ENCODE measurements around the gene ITPRID2.

Gene ITPRID2

DNA sequence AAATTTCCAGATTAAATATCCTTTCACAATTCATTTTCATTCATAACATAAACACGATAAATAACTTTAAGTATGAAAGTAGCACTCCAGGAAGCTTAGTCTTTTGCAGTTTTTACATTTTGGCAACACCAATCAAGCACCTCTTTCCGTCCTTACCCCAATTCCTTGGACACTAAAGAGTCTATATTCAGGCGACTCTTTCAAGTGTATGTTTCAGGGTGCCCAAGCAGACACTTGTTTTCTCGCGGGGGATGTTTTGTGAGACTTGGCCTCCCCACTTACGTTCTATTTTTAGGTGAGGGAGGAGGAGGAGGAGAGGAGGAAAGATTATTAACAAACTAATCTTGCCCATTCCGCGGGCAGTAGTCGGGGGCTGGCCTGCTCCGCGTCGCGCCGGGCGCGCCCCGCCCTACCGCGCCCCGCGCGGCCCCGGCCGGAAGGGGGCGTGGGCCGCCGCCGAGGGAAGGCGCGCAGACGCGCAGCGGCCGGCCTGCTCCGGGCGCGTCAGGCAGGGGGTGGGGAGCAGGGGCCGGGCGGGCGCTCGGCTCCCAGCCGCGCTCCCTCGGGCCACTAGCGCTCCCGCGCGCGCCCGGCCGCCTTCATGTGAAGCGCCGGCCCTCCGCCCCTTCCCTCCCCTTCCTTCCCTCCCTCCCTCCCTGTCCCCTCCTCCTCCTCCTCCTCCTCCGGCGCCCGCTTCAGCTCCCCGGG, at the start of gene ITPRID2:
TSS of gene ITPRID2 (plus strand) at position 473 of the 708 bp plus-strand sequence. CDS start 337 bp downstream, outside the sequence.
- DNase-seq: peak; percentile 85

DNA sequence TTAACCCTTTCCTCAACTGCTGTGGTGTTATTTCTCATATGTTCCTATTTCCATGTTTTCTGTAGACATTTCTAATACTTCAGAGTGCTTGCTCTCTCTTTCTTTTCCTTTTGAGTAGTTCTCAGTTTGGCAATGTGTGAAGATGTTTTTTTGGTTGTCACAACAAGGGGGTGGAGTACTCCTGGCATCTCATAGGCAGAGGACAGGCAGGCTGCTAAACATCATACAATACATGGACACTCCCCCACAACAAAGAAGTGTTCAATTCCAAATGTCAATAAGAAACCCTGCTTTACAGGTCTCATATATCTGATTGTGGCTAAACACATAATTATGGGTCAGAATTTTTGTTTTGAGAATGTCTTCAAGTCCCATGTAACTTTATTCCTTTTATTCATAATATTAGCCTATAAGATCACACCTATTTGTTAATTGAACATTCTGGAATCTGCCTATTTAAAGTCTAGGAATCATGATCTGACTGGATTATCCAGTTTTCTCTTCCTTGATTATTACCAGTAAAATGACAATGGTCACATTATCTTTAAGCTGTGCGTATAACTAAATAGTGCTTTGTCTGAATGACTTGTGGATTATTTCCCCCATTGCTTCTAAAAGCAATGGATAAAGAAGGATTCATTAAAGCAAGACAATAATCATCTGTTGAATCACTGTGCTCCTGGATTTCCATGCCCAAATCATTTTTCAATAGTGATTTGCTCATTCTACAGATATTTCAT, 46.8 kb upstream of the ITPRID2 start:
- no peak for DNase-seq

DNA sequence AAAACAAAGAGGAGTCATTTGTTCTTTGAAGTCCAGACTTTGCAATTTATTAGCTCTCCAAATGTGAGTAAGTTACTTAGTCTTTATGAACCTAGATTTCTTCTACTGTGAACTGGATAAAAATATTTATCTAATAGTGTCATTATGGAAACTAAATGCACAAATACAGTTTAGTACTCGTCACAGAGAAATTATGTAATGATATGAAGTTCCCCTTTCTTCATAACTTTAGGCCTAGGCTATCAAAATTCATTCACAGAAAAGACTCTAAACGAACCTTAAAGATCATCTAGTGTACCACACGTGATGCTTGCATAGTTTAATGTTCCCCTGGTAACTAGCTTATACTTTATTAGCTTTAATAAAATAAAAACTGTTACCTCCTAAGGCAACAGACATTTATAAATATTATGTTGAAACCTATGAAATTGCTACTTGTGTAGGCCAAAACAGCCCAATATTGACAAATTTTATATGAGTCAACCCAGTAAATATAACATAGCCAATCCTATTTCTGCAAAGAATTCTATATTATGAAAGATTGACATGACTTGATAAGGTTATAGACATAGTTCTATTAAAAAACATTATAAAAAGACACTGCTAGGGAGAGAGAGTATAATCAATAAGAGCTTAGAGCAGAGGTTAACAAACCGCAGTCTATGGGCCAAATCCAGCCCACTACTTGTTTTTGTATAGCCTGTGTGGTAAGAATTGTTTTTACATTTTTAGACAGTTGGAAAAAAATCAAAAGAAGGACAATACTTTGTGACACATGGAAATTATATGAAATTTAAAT, 44.9 kb upstream of the ITPRID2 start:
- no peak for DNase-seq

DNA sequence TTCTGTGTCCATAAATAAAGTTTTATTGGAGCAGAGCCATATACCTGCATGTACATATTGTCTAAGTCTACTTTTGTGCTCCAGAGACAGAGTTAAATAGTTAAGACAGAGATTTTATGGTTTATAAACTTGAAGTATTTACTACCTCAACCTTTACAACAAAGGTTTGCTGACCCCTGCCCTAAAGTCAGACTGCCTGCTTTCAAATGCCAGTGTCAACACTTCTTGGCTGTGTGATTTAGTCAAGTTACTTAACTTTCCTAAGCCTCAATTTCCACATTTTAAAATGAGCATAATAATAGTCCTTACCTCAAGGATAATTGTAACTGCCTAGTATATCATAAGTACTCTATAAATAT, 44.4 kb upstream of the ITPRID2 start:
- DNase-seq: no peak

DNA sequence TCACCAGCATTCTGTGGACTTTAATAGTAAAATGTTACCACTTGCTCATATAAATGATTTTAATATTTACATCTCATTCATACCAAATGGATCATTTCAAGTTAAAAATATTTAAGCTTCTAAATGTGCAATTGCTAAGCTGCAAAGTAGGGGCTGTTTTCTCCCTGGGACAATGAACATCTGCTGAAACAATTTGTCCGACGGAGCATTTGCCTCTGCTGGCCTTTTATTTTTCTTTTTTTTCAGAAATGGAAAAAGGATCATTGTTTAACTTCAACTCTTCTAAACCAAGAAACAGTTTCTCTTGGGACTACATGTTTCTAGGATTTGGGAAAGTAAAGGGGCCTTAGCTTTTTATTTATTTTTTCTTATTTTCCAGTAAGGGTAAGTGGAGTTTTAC, 43.8 kb upstream of the ITPRID2 start:
- DNase-seq: no peak

DNA sequence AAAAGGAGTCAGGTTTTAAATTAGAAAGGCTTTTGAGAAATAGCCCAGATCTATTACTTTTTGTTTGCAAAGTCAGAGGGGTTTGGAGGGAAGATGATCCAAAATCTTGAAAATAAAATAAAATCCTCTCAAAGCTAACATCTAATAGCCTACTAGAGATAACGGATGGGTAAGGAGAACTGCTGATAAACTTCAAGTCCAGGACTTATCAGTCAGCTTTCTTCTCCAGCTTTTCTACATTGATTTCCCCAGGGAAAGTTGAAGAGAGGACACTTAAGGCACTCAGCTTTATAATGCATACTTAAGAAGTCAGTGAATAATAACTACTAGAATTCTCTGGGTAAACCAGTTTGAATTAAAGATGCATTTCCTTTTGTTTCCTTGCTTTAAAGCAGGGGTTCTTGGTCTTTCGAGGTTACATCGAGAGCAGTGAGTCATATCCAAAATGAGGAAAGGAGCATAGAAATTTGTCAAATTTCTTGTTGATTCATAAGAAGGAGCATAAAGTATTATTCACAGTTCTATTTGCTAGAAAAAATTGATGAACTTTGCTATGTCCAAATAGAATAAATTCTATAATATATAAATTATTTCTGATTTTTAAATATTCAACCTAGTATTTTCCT, 43.2 kb upstream of the ITPRID2 start:
- peak; percentile 3 for DNase-seq

DNA sequence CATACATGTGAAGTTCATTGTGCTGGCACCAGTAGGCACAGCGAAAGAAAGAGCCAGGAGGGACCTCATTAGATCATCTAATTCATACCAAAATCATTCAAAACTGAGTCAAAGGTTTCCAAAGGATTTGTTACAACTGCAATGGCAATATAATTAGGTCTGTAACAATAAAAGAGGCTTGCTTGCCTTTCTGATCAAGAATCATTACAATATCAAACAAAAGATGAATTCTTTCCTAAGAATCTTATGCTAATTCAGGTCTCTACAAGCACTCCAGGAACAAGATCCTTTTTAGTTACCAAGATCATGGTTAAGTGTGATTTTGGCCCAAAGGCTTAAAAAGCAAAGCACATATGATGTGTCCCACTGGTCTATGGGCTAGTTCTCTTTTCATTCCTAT, 41.9 kb upstream of the ITPRID2 start:
- DNase-seq: no peak

DNA sequence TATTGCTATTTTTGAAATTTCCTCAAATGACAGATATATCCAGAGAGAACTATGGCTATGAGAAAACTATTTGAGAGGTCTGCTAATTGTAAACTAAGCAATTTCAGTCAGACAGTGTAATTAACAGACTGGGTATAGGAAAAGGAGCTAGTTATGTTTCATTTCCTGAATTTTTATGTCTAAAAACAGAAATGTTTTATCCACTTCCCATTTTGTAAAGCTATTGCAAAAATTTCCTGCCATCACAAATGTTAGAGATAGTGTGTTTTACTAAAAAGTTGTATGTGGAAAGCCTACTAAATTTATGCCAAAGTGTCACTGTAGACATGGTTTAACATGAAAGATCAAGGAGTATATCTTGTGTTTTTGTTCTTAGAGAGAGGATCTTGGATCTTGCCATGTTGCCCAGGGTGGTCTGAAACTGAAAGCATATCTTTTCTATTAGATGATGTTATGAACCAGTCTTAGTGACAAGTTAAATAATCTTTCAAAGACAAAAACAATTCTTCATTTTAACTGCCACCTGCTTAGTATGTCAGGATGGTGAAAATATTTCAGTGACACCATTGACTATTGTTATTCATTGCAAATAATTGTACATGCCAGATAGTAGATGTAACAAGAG, 40.5 kb upstream of the ITPRID2 start:
- DNase-seq: no peak

DNA sequence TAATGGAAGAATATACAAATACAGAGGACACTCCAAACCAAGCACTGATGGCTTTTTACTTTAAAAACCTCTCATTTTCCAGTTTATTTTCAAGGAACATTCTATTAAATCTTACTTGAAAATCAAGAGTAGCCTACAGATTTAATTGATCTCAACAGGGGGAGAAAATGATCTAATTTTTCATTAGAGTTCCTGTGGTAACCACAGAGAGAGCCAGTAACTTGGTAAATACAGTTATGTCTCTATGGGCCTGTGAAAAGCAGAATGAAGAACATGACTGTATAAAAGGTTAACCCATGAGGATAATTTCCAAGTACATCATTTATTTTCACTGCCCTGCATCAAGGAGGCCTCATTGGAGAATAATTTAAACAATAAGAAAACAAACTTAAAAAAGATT, 39.8 kb upstream of the ITPRID2 start:
- no peak for DNase-seq

DNA sequence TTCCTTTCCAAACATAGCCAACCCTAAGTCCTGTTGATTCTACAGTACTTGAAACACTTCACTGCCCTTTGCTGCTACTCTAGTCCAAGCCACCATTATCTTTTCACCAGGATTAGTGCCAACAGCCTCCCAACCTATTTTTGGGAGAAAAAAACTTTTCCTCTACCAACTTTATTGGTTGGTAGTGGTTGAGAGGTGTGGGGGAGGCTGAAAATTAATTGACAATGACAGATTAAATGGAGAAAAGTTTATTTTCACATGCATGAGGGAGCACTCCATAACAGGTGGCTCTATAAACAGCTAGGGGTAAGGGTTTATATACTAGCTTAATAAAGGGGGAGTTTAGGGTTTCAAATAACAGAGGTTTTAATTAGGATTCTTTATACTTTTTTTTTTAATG, 37.8 kb upstream of the ITPRID2 start:
- no peak for DNase-seq

DNA sequence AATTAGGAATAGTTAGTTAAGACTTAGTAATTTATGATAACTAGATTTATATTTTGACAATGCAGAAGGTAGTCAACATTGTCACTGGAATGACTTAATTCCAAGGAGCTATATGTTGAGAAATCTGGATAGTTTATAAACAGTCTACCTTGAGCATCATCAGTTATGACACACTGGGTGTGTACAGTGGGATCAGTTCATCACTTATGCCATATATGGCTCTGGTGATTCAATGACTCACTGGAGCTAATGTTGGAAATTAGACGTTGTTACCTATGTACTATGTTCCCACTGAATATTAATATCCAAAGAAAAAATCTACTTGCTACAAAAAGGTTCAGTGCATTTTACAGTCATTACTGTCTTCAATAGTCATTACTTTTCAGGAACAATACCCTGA, 34.0 kb upstream of the ITPRID2 start:
- DNase-seq: no peak

DNA sequence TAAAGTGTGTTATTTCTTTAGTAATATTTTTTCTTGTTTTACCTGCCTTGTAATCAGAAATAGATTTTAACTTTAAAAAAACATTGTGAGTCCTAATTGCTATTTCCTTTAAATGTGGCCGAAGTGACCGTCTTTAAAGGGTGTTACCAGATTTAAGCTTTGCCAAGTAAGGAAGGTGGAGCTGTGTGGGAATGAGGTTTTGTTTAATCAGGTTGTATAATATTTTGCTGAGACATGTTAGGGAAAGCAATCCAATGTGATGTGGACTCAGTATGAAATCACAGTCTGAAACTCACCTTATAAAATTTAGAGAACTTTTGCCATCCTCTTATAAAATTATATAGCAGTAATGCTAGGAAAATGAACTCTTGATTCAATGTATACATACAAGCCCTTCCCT, 32.9 kb upstream of the ITPRID2 start:
- DNase-seq: no peak

DNA sequence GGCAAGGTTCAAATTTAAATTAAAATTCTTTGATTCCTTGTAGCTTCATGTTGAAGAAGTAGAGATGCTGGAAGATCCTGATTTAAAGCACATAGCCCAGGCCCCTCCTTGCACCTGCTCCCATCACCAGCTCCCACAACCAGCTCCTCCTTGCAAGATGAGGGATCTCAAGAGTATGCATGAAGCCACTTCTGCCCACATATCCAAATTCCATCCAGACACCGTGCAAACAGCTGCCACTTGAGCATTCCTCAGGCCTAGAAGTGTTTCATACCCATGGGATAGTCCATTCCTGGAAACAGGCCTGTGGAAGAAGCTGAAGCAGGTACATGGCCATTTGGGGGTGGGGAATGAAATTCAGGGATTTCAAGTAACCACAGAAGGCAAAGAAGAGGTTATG, 32.4 kb upstream of the ITPRID2 start:
- DNase-seq: no peak

DNA sequence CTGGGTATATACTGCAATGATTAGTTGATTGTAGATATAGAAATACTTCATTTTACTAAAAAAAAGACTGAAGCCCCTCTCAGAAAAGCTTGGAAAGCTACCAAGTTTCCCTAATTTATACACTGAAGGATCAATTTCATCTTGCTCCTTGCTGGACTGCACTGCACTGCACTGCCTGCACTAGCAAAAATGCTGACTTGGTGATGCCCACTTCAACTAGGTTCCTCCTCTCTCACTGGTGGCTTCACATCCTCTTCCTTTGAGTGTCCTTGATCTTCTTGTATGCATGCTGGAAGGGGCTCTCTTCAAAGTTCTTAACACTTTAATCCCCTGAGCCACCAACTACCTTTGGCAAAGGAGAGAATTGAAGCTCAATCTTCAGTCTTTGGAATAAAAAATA, 31.7 kb upstream of the ITPRID2 start:
- no peak for DNase-seq

DNA sequence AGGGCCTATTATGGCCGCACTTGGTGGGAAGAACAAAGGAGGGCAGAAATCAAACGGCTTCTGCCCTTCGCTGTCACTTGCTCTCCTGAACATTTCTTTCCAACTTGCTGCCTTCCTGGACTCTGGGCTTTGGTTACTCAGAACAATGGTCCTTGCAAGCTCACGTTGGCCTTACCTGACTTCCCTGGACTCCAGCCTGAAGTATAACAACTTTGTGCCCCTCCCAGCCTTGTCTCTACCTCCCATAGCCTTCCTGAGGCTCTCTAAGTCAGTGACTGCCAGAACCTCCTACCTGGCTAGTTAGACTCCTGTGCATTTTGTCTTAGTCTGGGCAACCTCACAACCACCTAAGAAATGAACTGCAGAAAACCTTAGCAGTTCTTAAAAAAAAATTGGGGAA, 30.2 kb upstream of the ITPRID2 start:
- no peak for DNase-seq

DNA sequence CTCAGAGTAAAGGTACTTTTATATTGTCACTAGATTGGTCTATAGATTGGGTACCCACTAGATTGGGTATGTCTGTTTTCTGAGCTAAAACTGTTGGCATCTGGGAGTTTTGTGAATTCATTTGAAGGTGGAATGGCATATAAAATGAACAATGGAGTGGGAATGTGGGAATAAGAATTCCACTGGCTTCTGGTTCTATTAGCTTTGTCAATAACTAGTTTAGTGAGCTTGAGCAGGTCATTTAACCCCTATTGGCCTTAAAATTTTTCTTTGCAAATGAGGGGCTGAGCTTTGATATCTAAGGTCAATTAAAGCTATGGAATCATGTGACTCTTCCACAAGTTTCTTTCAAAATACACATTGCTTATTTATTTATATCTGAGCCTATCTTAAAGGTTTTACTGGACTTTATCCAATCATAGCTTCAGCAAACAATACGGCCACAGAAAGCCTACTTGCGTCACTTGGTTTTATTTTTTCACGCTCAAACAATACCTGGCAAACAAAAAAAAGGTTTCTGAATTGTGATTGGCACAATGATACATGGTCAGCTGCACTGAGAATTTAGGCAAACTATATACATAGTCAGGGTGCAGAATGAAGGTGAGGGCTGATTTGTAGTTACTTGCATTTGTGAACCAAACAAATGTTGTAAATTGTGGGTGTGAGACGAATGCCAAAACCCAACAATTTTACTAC, 28.8 kb upstream of the ITPRID2 start:
- no peak for DNase-seq

DNA sequence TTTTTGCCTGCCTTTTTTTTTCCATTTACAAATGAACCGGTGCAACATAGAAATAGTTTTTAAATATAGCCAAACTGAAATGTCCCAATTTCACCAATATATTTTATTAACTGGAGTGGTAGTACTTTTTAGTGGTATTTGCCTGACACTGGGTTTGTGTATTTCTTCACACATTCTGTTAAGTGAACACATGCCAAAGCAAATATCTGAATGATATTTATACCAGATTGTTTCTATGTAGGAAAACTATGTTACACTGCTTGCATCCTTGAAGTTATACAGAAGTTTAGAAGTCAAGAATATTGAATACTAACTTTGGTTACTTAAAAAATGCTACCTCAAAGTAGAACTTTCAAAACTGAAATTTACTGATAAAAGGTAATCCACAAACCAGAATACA, 19.4 kb upstream of the ITPRID2 start:
- DNase-seq: no peak

DNA sequence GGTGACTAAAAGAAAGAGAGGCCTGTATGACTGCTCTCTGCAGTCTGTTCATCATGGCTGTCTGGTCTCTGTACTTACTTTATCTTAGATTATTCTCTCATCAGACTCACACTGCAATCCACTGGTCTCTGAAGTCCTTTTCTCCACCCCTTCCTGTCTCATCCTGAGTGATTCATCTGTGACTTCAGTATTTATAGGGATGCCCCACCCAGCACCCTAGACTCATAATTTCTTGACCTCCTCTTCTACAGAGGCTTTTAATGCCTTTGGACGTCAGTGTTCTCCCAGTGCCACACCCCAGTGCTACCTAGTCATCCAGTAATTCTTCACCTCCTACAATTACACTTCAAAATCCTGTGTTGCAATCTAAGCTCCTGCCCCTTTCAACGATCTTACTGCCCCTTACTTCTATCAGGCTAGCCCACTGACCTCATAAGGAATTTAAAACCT, 14.9 kb upstream of the ITPRID2 start:
- DNase-seq: peak; percentile 30

DNA sequence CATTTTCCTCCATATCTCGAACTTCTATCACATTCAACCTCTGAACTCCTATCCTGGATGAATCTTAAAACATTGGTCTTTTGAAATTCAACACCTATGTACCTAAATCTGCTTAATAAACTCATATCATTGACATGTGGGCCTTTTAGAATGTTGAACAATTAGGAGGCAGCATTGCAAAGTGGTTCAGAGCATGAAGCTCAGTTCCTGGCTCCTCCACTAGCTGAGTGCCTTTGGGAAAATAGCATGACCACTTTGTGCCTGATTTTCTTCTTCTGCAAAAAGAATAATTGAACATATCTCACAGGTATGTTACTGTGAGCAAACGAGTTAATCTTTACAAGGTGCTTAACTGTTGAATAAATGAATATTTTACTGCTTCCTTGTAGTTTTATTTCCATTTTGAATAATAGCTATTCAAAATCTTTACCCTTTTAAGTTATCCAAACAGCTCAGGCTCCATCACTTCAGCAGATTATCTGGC, 14.3 kb upstream of the ITPRID2 start:
- DNase-seq: no peak

DNA sequence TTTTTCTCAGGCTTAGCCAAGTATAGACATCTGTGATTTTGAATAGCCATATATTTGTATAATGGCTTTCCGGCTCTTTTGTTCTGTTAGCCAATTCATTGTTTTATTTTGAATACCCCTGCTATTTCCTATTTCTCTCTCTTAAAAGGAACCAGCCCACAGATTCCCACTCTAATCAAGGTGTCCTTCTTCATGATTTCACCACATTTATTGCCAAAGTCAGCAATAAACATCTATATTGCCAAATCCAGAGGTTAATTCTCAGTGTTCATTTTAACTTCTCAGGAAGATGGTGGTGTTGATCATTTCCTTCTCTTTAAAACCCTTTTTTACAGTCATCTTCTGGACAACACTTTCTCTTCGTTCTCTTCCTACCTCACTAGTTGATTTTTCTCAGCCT, 13.1 kb upstream of the ITPRID2 start:
- DNase-seq: no peak

DNA sequence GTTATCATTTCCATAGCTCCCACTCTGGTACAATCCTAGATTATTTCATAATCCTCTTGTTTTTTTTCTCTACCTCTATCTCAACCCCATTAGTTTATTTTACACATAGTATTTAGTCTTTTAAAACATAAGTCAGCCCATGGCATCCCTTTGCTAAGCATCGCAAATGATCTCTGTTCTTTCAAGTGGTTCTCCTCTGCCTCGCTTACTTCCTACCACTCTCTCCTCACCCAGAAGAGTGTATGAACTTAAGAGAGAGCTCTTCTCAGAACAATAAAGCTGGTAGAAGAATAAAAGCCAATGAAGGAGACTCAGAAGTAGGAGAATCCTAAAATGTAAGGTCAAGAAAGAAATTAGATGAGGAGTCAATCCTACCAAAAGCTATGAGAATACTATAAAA, 12.2 kb upstream of the ITPRID2 start:
- no peak for DNase-seq

Data from fibroblast of skin of right quadriceps (primary cell).